Measurements from ENCODE around the gene USO1.

DNA sequence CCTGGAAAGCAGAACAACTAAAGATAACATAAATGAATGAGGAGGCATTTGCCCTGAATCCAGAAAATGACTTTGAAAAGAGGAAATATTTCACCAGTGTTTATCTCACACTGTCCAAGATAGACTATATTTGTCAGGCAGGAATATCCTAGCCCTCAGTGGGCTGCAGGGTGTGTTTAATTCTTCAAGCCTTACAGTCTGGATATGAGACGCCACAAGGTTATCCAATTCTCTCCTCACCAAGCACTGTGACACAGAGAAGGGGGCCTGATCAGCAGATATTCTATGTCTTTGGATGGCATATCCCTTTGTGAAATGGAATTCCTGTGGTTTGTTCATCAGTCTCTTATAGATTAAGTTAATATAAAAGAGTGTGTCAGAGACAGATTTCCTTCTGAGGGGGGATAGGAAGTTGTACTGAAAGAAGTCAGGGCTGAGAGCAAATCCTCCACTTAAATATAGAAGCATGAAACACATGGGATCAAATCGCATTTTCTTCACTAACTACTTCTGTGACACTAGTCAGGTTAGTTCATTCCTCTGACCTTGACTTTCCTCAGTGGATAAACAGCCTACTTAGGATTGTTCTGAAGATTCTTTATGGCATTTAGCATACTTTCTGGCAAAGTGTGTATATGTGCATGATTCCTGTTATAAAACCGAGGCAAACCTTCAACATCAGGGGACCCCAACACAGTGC, 44.4 kb upstream of the USO1 start:
- TF ChIP-seq, protein P1, sequence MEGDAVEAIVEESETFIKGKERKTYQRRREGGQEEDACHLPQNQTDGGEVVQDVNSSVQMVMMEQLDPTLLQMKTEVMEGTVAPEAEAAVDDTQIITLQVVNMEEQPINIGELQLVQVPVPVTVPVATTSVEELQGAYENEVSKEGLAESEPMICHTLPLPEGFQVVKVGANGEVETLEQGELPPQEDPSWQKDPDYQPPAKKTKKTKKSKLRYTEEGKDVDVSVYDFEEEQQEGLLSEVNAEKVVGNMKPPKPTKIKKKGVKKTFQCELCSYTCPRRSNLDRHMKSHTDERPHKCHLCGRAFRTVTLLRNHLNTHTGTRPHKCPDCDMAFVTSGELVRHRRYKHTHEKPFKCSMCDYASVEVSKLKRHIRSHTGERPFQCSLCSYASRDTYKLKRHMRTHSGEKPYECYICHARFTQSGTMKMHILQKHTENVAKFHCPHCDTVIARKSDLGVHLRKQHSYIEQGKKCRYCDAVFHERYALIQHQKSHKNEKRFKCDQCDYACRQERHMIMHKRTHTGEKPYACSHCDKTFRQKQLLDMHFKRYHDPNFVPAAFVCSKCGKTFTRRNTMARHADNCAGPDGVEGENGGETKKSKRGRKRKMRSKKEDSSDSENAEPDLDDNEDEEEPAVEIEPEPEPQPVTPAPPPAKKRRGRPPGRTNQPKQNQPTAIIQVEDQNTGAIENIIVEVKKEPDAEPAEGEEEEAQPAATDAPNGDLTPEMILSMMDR (IDR thresholded peaks at IDR 0.05): no peak
- TF ChIP-seq POLR2AphosphoS5 (IDR thresholded peaks at IDR 0.05) (no peak), POLR2A (IDR thresholded peaks at IDR 0.05) (no peak)

Measured in prostate gland (tissue), 2 donors.